ENCODE measurements around the gene SLCO3A1.
"Not testable (repeated sequence)": the region's sequence is repeated elsewhere in the genome, so short reads cannot be mapped to it uniquely, and the experiment has no call there.

The SLCO3A1 gene

DNA sequence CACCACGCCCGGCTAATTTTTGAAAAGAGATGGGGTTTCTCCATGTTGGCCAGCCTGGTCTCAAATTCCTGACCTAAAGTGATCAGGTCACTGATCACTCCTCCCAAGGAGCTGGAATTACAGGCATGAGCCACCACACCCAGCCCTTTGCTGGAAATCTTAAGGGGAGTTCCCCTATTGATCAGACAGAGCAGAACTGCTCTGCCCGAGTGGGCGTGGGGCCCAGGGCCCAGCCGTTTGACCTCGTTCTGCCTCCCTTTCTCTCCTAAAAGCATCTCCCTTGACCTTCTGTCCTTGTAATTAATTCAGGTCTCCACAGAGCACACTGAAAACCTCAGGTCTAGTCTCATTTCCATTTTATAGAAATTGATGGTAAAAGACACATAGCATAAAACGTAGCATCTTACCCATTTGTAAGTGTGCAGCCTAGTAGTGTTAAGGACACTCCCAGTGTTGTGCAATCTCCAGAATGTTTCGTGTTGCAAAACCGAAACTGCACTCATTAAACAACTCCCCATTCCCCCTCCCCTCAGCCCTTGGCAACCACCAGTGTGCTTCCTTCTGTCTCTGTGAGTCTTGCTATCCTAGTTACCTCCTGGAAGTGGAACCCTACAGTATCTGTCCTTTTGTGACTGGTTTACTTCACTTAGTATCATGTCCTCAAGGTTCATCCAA lies 89.3 kb downstream of the SLCO3A1 start:
- peak; percentile 93 to 95 for DNase-seq

DNA sequence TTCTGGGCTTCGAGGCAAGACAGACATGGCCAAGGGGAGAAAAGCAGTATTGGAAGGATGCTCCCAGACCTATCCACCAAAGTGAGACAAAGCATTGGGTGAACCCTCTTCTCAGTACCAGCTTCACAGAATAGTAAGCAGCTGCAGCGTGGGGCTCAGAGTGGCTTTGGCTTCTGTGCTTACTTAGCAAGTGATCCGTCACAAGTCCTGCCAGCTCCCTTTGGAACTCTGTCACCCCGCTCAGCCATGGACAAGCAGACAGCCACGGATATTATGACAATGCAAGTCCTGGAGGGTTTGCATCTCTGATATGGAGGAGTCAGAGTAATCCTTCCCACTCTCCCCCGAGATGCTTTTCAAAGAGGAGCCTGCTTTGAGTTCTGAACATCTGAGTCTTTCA lies 90.8 kb downstream of the SLCO3A1 start:
- DNase-seq: no peak

DNA sequence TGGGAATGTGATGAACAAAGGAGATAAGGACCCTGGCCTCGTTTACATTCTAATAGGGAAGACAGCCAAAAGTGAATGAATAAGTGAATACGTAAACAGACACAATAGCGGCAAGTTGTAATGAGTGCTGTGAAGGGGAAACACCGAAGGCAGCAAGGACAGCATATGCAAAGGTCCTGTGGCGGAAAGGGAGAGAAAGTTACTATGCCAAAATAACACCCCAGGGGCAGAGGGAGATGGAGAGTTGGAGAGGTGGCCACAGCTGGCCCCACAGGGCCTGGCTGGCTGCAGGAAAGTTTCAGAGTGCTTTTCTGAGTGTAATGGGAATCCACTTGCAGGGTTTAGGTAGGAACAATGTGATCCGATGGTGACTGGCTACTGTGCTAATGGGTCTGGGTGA lies 91.9 kb downstream of the SLCO3A1 start:
- no peak for DNase-seq

GRCh38 chr15:91946075-91946474 lies 92.6 kb downstream of the SLCO3A1 start:
- no peak for DNase-seq

DNA sequence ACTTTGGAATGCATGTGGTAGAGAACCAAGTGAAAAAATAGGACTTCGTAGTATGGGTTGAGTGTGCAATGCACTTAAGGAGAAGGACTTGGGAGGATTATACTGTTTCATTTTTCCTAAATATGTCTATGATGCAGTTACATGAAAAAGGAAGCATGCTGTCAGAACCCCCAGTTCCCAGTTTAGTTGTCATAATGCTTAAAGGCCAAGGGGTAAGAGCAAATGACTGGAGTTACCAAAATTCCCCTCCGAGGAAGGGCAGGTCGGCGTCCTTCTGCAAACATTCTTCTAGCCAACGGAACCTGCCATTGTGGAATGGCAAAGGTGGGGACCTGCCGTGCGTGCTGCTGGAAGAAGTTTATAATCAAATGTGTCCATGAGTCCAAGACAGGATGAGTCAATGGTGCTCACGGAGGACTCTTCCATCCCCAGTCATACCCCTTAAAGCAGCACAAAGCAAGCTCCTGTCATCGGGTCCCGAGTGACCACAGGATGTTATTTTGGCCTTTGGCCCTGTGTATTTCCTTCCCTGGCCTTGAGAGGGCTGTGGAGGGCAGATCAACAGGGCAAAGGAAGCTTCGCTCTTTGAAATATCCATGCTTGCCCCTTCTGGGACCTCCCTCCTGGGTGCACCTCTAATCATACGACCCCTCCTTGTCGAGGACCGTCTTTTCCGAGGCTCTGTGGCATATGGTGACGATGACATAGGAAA lies 93.2 kb downstream of the SLCO3A1 start:
- no peak for DNase-seq

GRCh38 chr15:91947293-91947679 lies 93.8 kb downstream of the SLCO3A1 start:
- DNase-seq: peak; percentile 81 to 87

DNA sequence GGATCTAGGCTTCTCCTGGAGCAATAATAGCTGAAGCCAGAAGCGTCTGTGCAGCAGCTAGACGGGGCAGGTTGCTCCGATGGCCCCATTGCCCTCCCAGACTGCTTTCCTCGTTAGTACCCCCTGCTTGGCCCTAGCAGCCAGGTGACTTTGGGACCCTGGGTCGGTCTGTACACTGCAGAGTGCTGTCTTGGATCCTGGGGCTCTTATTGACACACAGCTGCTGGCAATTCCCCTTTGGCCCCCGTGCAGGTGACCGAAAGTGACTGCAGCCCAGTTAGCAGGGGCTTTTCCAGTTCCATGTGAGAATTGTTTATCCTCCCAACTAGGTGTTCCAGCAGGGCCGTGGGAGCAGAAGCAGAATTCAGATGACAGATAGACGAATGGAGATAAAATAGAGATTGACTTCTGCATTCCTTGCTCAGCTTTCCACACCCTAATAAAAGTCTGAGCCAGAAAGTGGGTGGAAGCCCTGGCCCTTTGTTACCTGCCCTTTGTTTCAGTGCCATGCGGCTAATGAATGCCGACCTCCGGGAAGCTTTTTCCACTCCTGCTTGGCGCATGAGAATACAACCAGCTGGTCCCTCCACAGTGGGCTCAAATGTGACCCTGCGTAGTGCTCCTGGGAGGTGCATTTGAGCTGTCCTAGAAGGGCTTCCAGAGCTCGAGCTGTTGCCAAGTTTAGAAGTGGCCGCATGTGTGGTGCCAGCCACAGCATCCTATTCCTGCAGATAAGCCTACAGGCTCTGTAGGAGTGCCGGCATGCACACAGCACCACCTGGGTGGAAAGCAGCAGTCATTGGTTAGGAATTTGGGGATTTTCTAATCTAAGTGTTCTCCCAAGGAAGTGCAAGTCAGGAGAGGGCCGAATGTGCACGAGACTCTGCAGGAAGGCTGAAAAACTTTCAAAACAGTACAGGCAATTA lies 94.4 kb downstream of the SLCO3A1 start:
- no peak for DNase-seq

- DNase-seq: no peak
Measured at GRCh38 chr15:91949361-91949760, 95.9 kb downstream of the SLCO3A1 start.

- no peak for DNase-seq
Measured at GRCh38 chr15:91950054-91950453, 96.5 kb downstream of the SLCO3A1 start.

DNA sequence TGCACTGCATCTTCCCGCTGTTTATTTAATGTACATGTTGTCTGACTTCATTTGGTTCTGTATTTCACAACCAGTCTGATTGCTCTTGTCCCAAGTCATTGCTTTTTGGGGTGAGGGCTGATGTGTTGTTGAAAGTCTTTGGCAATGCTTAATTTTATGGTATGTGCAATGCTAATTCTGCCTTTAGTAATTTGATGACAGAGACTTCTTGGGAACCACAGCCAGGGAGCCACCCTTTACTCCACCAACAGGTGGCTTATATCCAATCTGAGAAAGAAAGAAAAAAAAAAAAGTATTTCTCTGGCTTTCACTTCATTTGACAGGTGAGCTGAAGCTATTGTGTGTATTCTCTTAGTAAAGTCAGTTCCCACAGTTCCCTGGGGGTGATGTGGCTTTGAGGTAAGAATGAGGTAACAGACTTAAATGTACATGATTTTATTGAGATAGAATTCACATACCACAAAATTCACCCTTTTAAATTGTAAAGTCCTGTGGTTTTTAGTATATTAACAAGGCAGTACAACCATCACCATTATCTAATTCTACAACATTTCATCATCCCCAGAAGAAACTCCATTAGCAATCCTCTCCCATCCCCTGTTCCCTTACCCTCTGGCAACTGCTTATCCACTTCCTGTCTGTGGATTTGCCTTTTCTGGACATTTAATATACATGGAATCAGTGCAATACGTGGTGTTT lies 97.3 kb downstream of the SLCO3A1 start:
- DNase-seq: peak; percentile 26 to 31

DNA sequence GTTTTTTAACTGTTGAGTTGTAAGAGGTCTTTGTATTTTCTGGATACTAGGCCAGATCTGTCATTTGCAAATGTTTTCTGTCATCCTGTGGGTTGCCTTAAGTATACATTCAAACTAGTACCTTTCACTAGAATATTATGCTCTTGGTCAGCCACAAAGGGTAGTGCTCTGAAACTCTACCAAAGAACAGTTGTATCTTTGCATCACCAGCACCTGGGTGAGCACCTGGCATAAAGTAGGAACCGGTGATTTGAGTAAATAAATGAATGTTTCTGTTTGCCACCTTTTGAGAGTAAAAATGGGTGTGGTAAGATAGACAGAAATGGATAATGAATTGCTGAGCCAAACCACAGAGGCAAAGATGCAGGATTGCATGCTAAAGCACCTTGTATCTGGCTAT lies 98.7 kb downstream of the SLCO3A1 start:
- no peak for DNase-seq

GRCh38 chr15:91953432-91953831 lies 99.9 kb downstream of the SLCO3A1 start:
- no peak for DNase-seq

GRCh38 chr15:91954292-91954691 lies 100.8 kb downstream of the SLCO3A1 start:
- no peak for DNase-seq

- DNase-seq: no peak
Measured at GRCh38 chr15:91956026-91956723, 102.7 kb downstream of the SLCO3A1 start.

GRCh38 chr15:91961357-91961756 lies 107.8 kb downstream of the SLCO3A1 start:
- DNase-seq: no peak

DNA sequence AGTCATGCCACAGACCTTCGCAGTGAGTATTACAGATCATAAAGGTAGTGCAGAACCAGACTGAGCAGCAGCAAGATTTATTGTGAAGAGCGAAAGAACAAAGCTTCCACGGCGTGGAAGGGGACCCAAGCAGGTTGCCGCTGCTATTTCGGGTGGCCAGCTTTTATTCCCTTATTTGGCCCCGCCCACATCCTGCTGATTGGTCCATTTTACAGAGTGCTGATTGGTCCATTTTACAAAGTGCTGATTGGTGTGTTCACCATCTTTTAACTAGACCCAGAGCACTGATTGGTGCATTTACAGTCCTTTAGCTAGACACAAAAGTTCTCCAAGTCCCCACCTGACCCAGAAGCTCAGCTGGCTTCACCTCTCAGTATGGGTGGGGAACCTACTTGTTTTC lies 110.2 kb downstream of the SLCO3A1 start:
- DNase-seq: not testable (repeated sequence)

DNA sequence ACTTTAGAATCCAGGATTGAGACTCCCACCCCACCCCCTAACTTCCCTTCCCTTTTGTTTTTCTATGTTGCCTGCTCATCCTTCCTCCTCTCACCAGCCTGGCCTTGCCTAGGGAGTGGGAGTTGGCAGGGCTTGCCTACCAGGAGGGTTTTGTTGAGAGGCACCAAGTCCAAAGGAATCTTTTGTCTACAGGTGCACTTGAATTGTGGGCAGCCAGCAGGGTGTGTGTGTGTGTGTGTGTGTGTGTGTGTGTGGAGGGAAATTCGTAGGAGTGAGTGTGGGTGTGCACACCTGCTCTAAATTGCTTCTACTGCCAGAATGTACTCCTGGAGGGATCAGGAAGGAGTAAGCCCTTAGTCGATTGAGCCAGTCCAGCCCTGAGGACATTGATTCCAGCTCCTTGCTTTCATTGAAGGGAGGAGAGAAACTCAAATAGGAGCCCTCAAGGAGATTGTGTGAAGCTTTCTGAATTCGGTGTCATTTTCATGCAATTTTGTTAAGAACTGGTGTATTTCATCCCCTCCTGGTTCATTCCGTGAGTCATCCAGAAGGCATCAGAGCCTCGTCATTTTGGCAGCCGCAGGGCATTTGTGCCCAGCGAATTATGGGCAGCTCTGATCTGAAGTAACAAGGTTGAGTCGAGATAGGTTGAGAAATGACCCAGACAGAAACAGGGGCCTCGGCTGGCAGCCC lies 112.1 kb downstream of the SLCO3A1 start:
- DNase-seq: no peak

DNA sequence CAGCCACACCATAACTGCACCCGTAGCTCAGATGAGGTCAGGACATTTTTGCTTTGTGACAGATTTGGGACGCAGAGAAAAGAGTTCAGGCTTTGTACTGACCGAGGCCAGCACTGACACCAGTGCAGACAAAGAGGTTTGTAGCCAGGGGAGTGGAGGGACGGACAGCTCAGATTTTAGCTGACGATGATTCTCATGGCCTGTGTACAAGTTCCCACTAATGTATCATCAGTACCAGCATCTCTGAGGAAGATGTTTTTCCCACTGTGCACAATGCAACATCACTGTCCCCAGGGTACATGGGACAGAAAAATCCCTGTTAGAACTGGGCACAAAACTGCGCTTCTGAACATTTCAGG lies 112.7 kb downstream of the SLCO3A1 start:
- DNase-seq: no peak

- DNase-seq: no peak
Measured at GRCh38 chr15:91967935-91968606, 114.6 kb downstream of the SLCO3A1 start.

DNA sequence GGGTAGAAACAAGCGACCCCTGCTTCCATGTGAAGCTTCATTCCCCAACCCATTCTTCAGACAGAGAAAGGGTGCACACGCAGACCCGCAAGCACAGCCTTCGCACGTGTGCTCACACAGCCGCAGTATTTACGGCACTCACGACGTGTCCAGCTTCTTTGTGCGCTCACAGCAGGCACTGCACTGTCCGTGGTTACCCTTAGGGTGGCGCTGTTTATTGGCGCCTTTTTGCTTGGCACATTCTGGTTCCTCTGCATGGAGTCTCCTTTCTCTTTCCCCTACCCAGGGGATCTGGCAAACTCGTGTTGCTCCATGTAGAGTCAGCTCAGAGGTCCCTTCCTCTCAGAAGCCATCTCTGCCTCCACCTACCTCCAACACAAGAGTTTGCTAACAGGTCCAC lies 115.1 kb downstream of the SLCO3A1 start:
- no peak for DNase-seq

- no peak for DNase-seq
Measured at GRCh38 chr15:91970142-91970541, 116.6 kb downstream of the SLCO3A1 start.
